GM23338 (cell line): ENCODE measurements around the gene LCE6A.

Experiments used
- CREB1 ChIP-seq: fragments of 250-450 bp; sonication (Bioruptor Pico); IDR thresholded peaks from 2 replicates; pipeline ENCODE4 v1.5.0; 2020; ENCODE audit warnings: low read depth, mild to moderate bottlenecking, moderate library complexity
- CTCF ChIP-seq, 2 experiments: fragments of 200-600 bp in 1 of 2; sonication (generic) in 1 of 2; conservative IDR thresholded peaks; 2 replicates each; pipeline versions ENCODE4 v1.5.1 to v1.6.1; 2016 to 2017; ENCODE audit warnings: antibody characterized with exemption in 2 of 2, low read depth in 2 of 2, mild to moderate bottlenecking in 2 of 2, moderate library complexity in 1 of 2
- EZH2 ChIP-seq: fragments of 200-600 bp; sonication (generic); IDR thresholded peaks from one replicate; pipeline ENCODE4 v1.8.0; 2017; ENCODE audit warnings: antibody characterized with exemption, mild to moderate bottlenecking, low read depth; ENCODE audit not compliant: unreplicated experiment
- EZH2phosphoT487 ChIP-seq: fragments of 200-600 bp; sonication (generic); IDR thresholded peaks from one replicate; pipeline ENCODE4 v1.8.1; 2018; ENCODE audit warnings: antibody characterized with exemption; ENCODE audit not compliant: unreplicated experiment
- JUNB ChIP-seq: IDR thresholded peaks from one replicate; pipeline ENCODE4 v1.6.1; 2016; ENCODE audit warnings: antibody characterized with exemption; ENCODE audit not compliant: unreplicated experiment
- NANOG ChIP-seq: IDR thresholded peaks from 2 replicates; pipeline ENCODE4 v1.6.1; 2016; ENCODE audit warnings: antibody characterized with exemption, borderline replicate concordance
- POLR2AphosphoS5 ChIP-seq: IDR thresholded peaks from 2 replicates; pipeline ENCODE4 v1.6.1; 2016; ENCODE audit warnings: antibody characterized with exemption, low read depth
- ZNF331 ChIP-seq: fragments of 250-450 bp; sonication (Bioruptor Pico); IDR thresholded peaks from 2 replicates; pipeline ENCODE4 v1.5.0; 2020; ENCODE audit warnings: low read depth, mild to moderate bottlenecking, moderate library complexity
- TF ChIP-seq, protein P1 (sequence below): IDR thresholded peaks from one replicate; pipeline ENCODE4 v1.6.1; 2018; ENCODE audit warnings: antibody characterized with exemption; ENCODE audit not compliant: unreplicated experiment

DNA sequence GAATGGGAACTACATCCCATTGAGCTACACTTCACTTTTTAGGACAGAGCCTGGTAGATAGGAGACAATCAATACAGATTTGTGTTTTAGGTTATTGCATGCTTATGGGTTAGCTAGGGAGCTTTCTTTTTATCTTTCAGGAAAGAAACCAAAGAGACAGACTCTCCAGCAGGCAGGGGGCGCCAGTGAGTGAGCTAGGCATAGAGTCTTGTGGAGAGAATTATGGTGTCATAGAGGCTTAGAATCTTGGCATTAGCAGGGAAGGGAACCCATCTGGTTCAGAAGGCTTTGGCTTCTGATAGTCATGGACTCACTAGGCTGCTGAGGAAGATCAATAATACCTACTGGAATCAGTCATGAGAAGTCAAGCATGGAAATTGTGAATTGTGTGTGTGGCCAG, 35.4 kb downstream of the LCE6A start, which contains the start of gene SMCP:
- TF ChIP-seq CTCF (conservative IDR thresholded peaks at IDR 0.05; ENCODE audit: low read depth in 2 of 2) (peak; percentile 73 to 87), POLR2AphosphoS5 (no peak), JUNB (no peak), EZH2phosphoT487 (no peak), EZH2 (no peak), ZNF331 (no peak), CREB1 (no peak), NANOG (no peak)
- TF ChIP-seq, protein P1, sequence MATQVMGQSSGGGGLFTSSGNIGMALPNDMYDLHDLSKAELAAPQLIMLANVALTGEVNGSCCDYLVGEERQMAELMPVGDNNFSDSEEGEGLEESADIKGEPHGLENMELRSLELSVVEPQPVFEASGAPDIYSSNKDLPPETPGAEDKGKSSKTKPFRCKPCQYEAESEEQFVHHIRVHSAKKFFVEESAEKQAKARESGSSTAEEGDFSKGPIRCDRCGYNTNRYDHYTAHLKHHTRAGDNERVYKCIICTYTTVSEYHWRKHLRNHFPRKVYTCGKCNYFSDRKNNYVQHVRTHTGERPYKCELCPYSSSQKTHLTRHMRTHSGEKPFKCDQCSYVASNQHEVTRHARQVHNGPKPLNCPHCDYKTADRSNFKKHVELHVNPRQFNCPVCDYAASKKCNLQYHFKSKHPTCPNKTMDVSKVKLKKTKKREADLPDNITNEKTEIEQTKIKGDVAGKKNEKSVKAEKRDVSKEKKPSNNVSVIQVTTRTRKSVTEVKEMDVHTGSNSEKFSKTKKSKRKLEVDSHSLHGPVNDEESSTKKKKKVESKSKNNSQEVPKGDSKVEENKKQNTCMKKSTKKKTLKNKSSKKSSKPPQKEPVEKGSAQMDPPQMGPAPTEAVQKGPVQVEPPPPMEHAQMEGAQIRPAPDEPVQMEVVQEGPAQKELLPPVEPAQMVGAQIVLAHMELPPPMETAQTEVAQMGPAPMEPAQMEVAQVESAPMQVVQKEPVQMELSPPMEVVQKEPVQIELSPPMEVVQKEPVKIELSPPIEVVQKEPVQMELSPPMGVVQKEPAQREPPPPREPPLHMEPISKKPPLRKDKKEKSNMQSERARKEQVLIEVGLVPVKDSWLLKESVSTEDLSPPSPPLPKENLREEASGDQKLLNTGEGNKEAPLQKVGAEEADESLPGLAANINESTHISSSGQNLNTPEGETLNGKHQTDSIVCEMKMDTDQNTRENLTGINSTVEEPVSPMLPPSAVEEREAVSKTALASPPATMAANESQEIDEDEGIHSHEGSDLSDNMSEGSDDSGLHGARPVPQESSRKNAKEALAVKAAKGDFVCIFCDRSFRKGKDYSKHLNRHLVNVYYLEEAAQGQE = no peak
